CD14-positive monocyte (primary cell): Measurements from ENCODE around the gene GPAT3. TPM values are rescaled to one million over a fixed set of nuclear protein-coding genes. Genes with fewer than 3 reads are reported as not detected.

ENCODE experiments used
- DNase-seq, 3 donors: peaks; one replicate each; pipeline ENCODE4 v3.0.0-alpha.2; 2011 to 2022
- H2AFZ ChIP-seq: 2 replicates; pipeline ENCODE4 v1.6.0; 2012; ENCODE audit warnings: mild to moderate bottlenecking, low read depth, low read length, inconsistent platforms; ENCODE audit not compliant: insufficient read depth, poor library complexity, severe bottlenecking
- H3K27ac ChIP-seq, 2 donors: 1 replicate in 1 of 2; 2 replicates in 1 of 2; pipeline ENCODE4 v1.5.1; 2012 to 2013; ENCODE audit warnings: low read length in 2 of 2, control low read depth in 1 of 2, inconsistent platforms in 1 of 2, low read depth in 1 of 2, mild to moderate bottlenecking in 1 of 2
- H3K27me3 ChIP-seq, 2 donors: one replicate each; pipeline versions ENCODE4 v1.6.0 to v1.6.1; 2011 to 2013; ENCODE audit warnings: low read length in 2 of 2; ENCODE audit not compliant: control insufficient read depth in 2 of 2, insufficient read depth in 2 of 2
- H3K36me3 ChIP-seq, 2 donors: replicated peaks in 1 of 2; 1 replicate in 1 of 2; 2 replicates in 1 of 2; pipeline versions ENCODE4 v1.5.1 to v1.6.1; 2012 to 2013; ENCODE audit warnings: low read length in 2 of 2, control low read depth in 1 of 2, inconsistent platforms in 1 of 2, mild to moderate bottlenecking in 1 of 2; ENCODE audit not compliant: insufficient read depth in 2 of 2, control insufficient read depth in 1 of 2
- H3K4me1 ChIP-seq, 2 donors: 1 replicate in 1 of 2; 2 replicates in 1 of 2; pipeline versions ENCODE4 v1.5.1 to v1.6.1; 2012 to 2013; ENCODE audit warnings: low read length in 2 of 2, control low read depth in 1 of 2, inconsistent platforms in 1 of 2, mild to moderate bottlenecking in 1 of 2, moderate library complexity in 1 of 2; ENCODE audit not compliant: insufficient read depth in 2 of 2, control insufficient read depth in 1 of 2
- H3K4me2 ChIP-seq: replicated peaks from 2 replicates; pipeline ENCODE3; 2012; ENCODE audit warnings: low read length, moderate library complexity, mild to moderate bottlenecking; ENCODE audit not compliant: poor library complexity, severe bottlenecking; ENCODE audit errors: extremely low read depth
- H3K4me3 ChIP-seq, 3 experiments: fragments of 200-600 bp in 1 of 3; sonication (generic) in 1 of 3; replicated peaks in 1 of 3; 1 replicate in 2 of 3; 2 replicates in 1 of 3; pipeline ENCODE4 v1.5.1; 2011 to 2013; ENCODE audit warnings: low read length in 3 of 3, mild to moderate bottlenecking in 3 of 3, control low read depth in 2 of 3, low read depth in 2 of 3, inconsistent platforms in 1 of 3, moderate library complexity in 1 of 3
- H3K79me2 ChIP-seq: 2 replicates; pipeline ENCODE4 v1.6.0; 2012; ENCODE audit warnings: mild to moderate bottlenecking, control low read depth, inconsistent platforms, low read length, moderate library complexity; ENCODE audit not compliant: insufficient read depth
- H3K9ac ChIP-seq: 2 replicates; pipeline ENCODE4 v1.6.0; 2017; ENCODE audit warnings: low read length, mild to moderate bottlenecking; ENCODE audit not compliant: insufficient read depth, poor library complexity, severe bottlenecking
- H3K9me3 ChIP-seq, 2 donors: replicated peaks in 1 of 2; 1 replicate in 1 of 2; 2 replicates in 1 of 2; pipeline versions ENCODE4 v1.5.1 to v1.6.1; 2012 to 2013; ENCODE audit warnings: low read length in 2 of 2, control low read depth in 1 of 2; ENCODE audit not compliant: control insufficient read depth in 1 of 2, insufficient read depth in 1 of 2
- H4K20me1 ChIP-seq: 2 replicates; pipeline ENCODE4 v1.6.0; 2012; ENCODE audit warnings: mild to moderate bottlenecking, low read length, control low read depth, moderate library complexity; ENCODE audit not compliant: insufficient read depth
- H3K27ac Mint-ChIP-seq, 7 donors: one replicate each; pipeline ENCODE4 v1.8.0; 2020; ENCODE audit warnings: mild to moderate bottlenecking in 7 of 7, mixed read lengths in 7 of 7, moderate library complexity in 6 of 7, inconsistent platforms in 2 of 7
- H3K27me3 Mint-ChIP-seq, 3 donors: one replicate each; pipeline ENCODE4 v1.8.0; 2021 to 2022; ENCODE audit warnings: low read depth in 3 of 3, mild to moderate bottlenecking in 3 of 3, mixed read lengths in 3 of 3, moderate library complexity in 3 of 3, inconsistent platforms in 1 of 3
- H3K36me3 Mint-ChIP-seq, 2 donors: one replicate each; pipeline ENCODE4 v1.8.0; 2020; ENCODE audit warnings: mixed read lengths in 2 of 2, inconsistent platforms in 1 of 2, mild to moderate bottlenecking in 1 of 2
- H3K4me1 Mint-ChIP-seq: one replicate; pipeline ENCODE4 v1.8.0; 2020; ENCODE audit warnings: mild to moderate bottlenecking, mixed read lengths
- H3K4me3 Mint-ChIP-seq, 2 donors: one replicate each; pipeline ENCODE4 v1.8.0; 2020; ENCODE audit warnings: mild to moderate bottlenecking in 2 of 2, mixed read lengths in 2 of 2, moderate library complexity in 1 of 2
- H3K9me3 Mint-ChIP-seq, 7 donors: one replicate each; pipeline ENCODE4 v1.8.0; 2020 to 2022; ENCODE audit warnings: mixed read lengths in 7 of 7, mild to moderate bottlenecking in 6 of 7, moderate library complexity in 6 of 7, inconsistent platforms in 2 of 7
- CTCF ChIP-seq: fragments of 200-600 bp; IDR thresholded peaks from one replicate; pipeline ENCODE4 v1.8.0; 2022; ENCODE audit warnings: antibody characterized with exemption, mild to moderate bottlenecking
- WGBS: methylation state at CpG from one replicate; pipeline ENCODE4 v1.1.5; 2013; ENCODE audit warnings: missing lambda C conversion rate; ENCODE audit not compliant: insufficient coverage; 5-methylcytosine and 5-hydroxymethylcytosine counted together
- intact Hi-C, 2 donors: fragments of 100-400 bp; cut with micrococcal nuclease; formaldehyde crosslinking; loops; one replicate each; pipeline versions ENCODE4 v1.15.0 to v1.15.1; 2023
- polyA plus RNA-seq, 3 donors: library from polyadenylated mRNA; depleted of rRNA in 1 of 3; unstranded in 2 of 3; stranded (reverse) in 1 of 3; fragments of 300-500 nt in 2 of 3; fragments of >200 nt in 1 of 3; fragmentation: Illumina TruSeq in 2 of 3; gene quantifications; 1 replicate in 2 of 3; 2 replicates in 1 of 3; pipeline ENCODE4 v1.2.3, GENCODE V29; 2012 to 2021

Gene GPAT3
- polyA plus RNA-seq, 3 donors, result 20.9 to 46.2 (median 44.2) TPM

- intact Hi-C loops, result no loop called here
- no peak for DNase-seq
- Mint-ChIP-seq H3K9me3 (peaks cover 10 to 21% (median 13%) of the 10 kb centered on the region in 7 donors), H3K36me3 (no peaks in the 10 kb centered on the region), H3K4me3 (no peak overlapping the region), H3K27me3 (peaks cover 4 to 9% (median 6%) of the 10 kb centered on the region in 3 donors), H3K27ac (no peak overlapping the region), H3K4me1 (no peaks in the 10 kb centered on the region)
- Histone ChIP-seq H3K9me3 (peaks cover 4 to 11% of the 10 kb centered on the region in 2 donors), H3K4me3 (no peak overlapping the region), H3K27ac (no peak overlapping the region), H3K4me2 (no peak overlapping the region), H3K79me2 (no peaks in the 10 kb centered on the region), H3K36me3 (no peaks in the 10 kb centered on the region), H4K20me1 (no peaks in the 10 kb centered on the region), H3K9ac (no peak overlapping the region), H3K4me1 (no peaks in the 10 kb centered on the region), H2AFZ (no peak overlapping the region), H3K27me3 (no peaks in the 10 kb centered on the region)
- WGBS, result 90% methylated on average over 3 of the region's 3 CpGs
- no peak for TF ChIP-seq CTCF
These were observed 13.7 kb upstream of the GPAT3 start for GRCh38 chr4:83522239-83522638.

GRCh38 chr4:83527671-83528070 lies 8.2 kb upstream of the GPAT3 start:
- no peak overlapping the region for H2AFZ ChIP-seq
- H3K9me3 Mint-ChIP-seq, result peaks cover 11 to 34% (median 25%) of the 10 kb centered on the region in 7 donors
- no peaks in the 10 kb centered on the region for H3K4me1 ChIP-seq
- H3K4me3 Mint-ChIP-seq, result no peak overlapping the region
- peaks cover 12 to 14% (median 14%) of the 10 kb centered on the region in 3 donors for H3K27me3 Mint-ChIP-seq
- H3K27ac ChIP-seq, result no peak overlapping the region
- no peak for TF ChIP-seq CTCF
- H3K27ac Mint-ChIP-seq, result no peak overlapping the region
- no CpG with 5 or more reads among the region's 2 CpGs for WGBS
- no peaks in the 10 kb centered on the region for H3K36me3 ChIP-seq
- no peaks in the 10 kb centered on the region for H3K27me3 ChIP-seq
- no peak overlapping the region for H3K4me3 ChIP-seq
- no peak overlapping the region for H3K4me2 ChIP-seq
- no peaks in the 10 kb centered on the region for H3K79me2 ChIP-seq
- H3K9me3 ChIP-seq, result peaks cover 14 to 19% of the 10 kb centered on the region in 2 donors
- H3K4me1 Mint-ChIP-seq, result peaks cover 4% of the 10 kb centered on the region
- H4K20me1 ChIP-seq, result no peaks in the 10 kb centered on the region
- H3K9ac ChIP-seq, result no peak overlapping the region
- DNase-seq, result no peak
- H3K36me3 Mint-ChIP-seq, result no peaks in the 10 kb centered on the region
- intact Hi-C loops, result loop anchor here in 1 of 2 donors (5.0 kb wide), 1 partner anchor 55 kb away; no protein-coding TSS in a partner anchor
